WTC11 (cell line): Measurements from ENCODE around the gene ATP2B2. TPM values are rescaled to one million over a fixed set of nuclear protein-coding genes. Genes with fewer than 3 reads are reported as not detected.

Experiments
- ATAC-seq: fragments of 200-7000 bp; cut with Tn5 transposase; 2 replicates; pipeline ENCODE4 v1.10.0; 2021; ENCODE audit warnings: mild to moderate bottlenecking, moderate library complexity
- CTCF ChIA-PET: fragments of 300-600 bp; sonication (Branson Sonifier 250); formaldehyde crosslinking; loops from one replicate; lab custom pipeline; 2021; ENCODE audit warnings: antibody characterized with exemption; lab: Charles Lee
- POLR2A ChIA-PET: fragments of 350-600 bp; sonication (Branson Sonifier 250); formaldehyde crosslinking; loops from one replicate; lab custom pipeline; 2021; ENCODE audit warnings: antibody characterized with exemption; lab: Charles Lee
- DNase-seq: peaks from one replicate; pipeline ENCODE4 v3.0.0; 2021; ENCODE audit warnings: low spot score
- H3K27ac Mint-ChIP-seq: 2 replicates; pipeline ENCODE4 v1.8.0; 2021; ENCODE audit warnings: mixed read lengths
- H3K27me3 Mint-ChIP-seq: 2 replicates; pipeline ENCODE4 v1.8.0; 2021; ENCODE audit warnings: low read depth, mild to moderate bottlenecking, moderate library complexity, mixed read lengths
- H3K36me3 Mint-ChIP-seq: 2 replicates; pipeline ENCODE4 v1.8.0; 2021; ENCODE audit warnings: mixed read lengths
- H3K4me1 Mint-ChIP-seq: 2 replicates; pipeline ENCODE4 v1.8.0; 2022; ENCODE audit warnings: mixed read lengths
- H3K4me3 Mint-ChIP-seq: 2 replicates; pipeline ENCODE4 v1.8.0; 2021; ENCODE audit warnings: mild to moderate bottlenecking, moderate library complexity, mixed read lengths
- H3K9me3 Mint-ChIP-seq: 2 replicates; pipeline ENCODE4 v1.8.0; 2021; ENCODE audit warnings: mixed read lengths
- ARID4B ChIP-seq: sonication (generic); formaldehyde crosslinking; IDR thresholded peaks from 2 replicates; pipeline ENCODE4 v1.8.0; 2023; ENCODE audit warnings: missing genetic modification reagents, mild to moderate bottlenecking, borderline replicate concordance
- CDX4 ChIP-seq: fragments of 250-450 bp; sonication (Bioruptor Pico); IDR thresholded peaks from 2 replicates; pipeline ENCODE4 v1.9.0; 2021; ENCODE audit warnings: moderate library complexity, mild to moderate bottlenecking, inconsistent platforms, borderline replicate concordance
- CREB1 ChIP-seq: sonication (generic); formaldehyde crosslinking; IDR thresholded peaks from 2 replicates; pipeline ENCODE4 v1.8.0; 2023; ENCODE audit warnings: mild to moderate bottlenecking, missing genetic modification reagents
- CREM ChIP-seq: sonication (generic); formaldehyde crosslinking; IDR thresholded peaks from 2 replicates; pipeline ENCODE4 v1.8.1; 2022; ENCODE audit warnings: mild to moderate bottlenecking, missing genetic modification reagents, moderate library complexity
- CTCF ChIP-seq: fragments of 200-600 bp; IDR thresholded peaks from 2 replicates; pipeline ENCODE4 v1.8.0; 2022; ENCODE audit warnings: antibody characterized with exemption
- FOXK1 ChIP-seq: sonication (generic); formaldehyde crosslinking; IDR thresholded peaks from 2 replicates; pipeline ENCODE4 v1.8.0; 2022; ENCODE audit warnings: mild to moderate bottlenecking, moderate library complexity, missing genetic modification reagents
- JAZF1 ChIP-seq: fragments of 250-450 bp; sonication (Bioruptor Pico); IDR thresholded peaks from 2 replicates; pipeline ENCODE4 v1.9.0; 2021; ENCODE audit warnings: moderate library complexity, mild to moderate bottlenecking, inconsistent platforms
- NR3C1 ChIP-seq: sonication (generic); formaldehyde crosslinking; conservative IDR thresholded peaks from 2 replicates; pipeline ENCODE4 v1.8.1; 2023; ENCODE audit warnings: low read depth, mild to moderate bottlenecking, missing genetic modification reagents
- RELA ChIP-seq: sonication (generic); formaldehyde crosslinking; IDR thresholded peaks from 2 replicates; pipeline ENCODE4 v1.8.1; 2022; ENCODE audit warnings: missing genetic modification reagents, mild to moderate bottlenecking, borderline replicate concordance
- RORB ChIP-seq: fragments of 250-450 bp; sonication (Bioruptor Pico); IDR thresholded peaks from 2 replicates; pipeline ENCODE4 v1.9.0; 2021; ENCODE audit warnings: mild to moderate bottlenecking
- SMAD4 ChIP-seq: sonication (generic); formaldehyde crosslinking; IDR thresholded peaks from 2 replicates; pipeline ENCODE4 v1.8.0; 2022; ENCODE audit warnings: mild to moderate bottlenecking, missing genetic modification reagents
- TEAD1 ChIP-seq: sonication (generic); formaldehyde crosslinking; IDR thresholded peaks from 2 replicates; pipeline ENCODE4 v1.8.0; 2022; ENCODE audit warnings: mild to moderate bottlenecking, missing genetic modification reagents
- USF1 ChIP-seq: sonication (generic); formaldehyde crosslinking; IDR thresholded peaks from 2 replicates; pipeline ENCODE4 v1.8.0; 2022; ENCODE audit warnings: mild to moderate bottlenecking, missing genetic modification reagents
- ZNF281 ChIP-seq: sonication (generic); formaldehyde crosslinking; IDR thresholded peaks from 2 replicates; pipeline ENCODE4 v1.8.0; 2023; ENCODE audit warnings: mild to moderate bottlenecking, missing genetic modification reagents
- ZNF423 ChIP-seq: fragments of 250-450 bp; sonication (Bioruptor Pico); IDR thresholded peaks from 2 replicates; pipeline ENCODE4 v2.1.2; 2022; ENCODE audit warnings: mild to moderate bottlenecking, moderate library complexity
- total RNA-seq: library from RNA; stranded (reverse); gene quantifications from 3 replicates; pipeline ENCODE4 v1.2.3, GENCODE V29; 2021
- TF ChIP-seq, protein P1 (sequence below): sonication (generic); formaldehyde crosslinking; IDR thresholded peaks from 2 replicates; pipeline ENCODE4 v1.8.1; 2023; ENCODE audit warnings: mild to moderate bottlenecking, missing genetic modification reagents
- TF ChIP-seq, protein P2 (sequence below): fragments of 250-450 bp; sonication (Bioruptor Pico); IDR thresholded peaks from 2 replicates; pipeline ENCODE4 v1.9.0; 2021; ENCODE audit warnings: mild to moderate bottlenecking
- TF ChIP-seq, protein P3 (sequence below): sonication (generic); formaldehyde crosslinking; IDR thresholded peaks from 2 replicates; pipeline ENCODE4 v1.8.0; 2022; ENCODE audit warnings: missing genetic modification reagents

Gene ATP2B2
- total RNA-seq, 1 experiment from 2014 or later: 0.48 TPM

GRCh38 chr3:10554236-10554611 lies 48.8 kb upstream of the ATP2B2 start (continued):
- TF ChIP-seq ZNF423 (CRISPR knock-in tag) (no peak), CREB1 (CRISPR knock-in tag) (no peak), FOXK1 (CRISPR knock-in tag) (no peak), CREM (CRISPR knock-in tag) (no peak), CTCF (no peak), USF1 (CRISPR knock-in tag) (no peak), SMAD4 (CRISPR knock-in tag) (no peak), JAZF1 (CRISPR knock-in tag) (no peak)

GRCh38 chr3:10553591-10554235 lies 48.3 kb upstream of the ATP2B2 start:
- CTCF ChIA-PET: interaction anchor here (0.6 to 2.0 kb wide), 7 partner anchors 140 to 616 kb away, joined by 3 to 10 read pairs (median 4); no protein-coding TSS in a partner anchor
- H3K4me1 Mint-ChIP-seq: peaks cover 7% of the 10 kb centered on the region; the same call in 1 of the 2 replicates

More at GRCh38 chr3:10553591-10554235, 48.3 kb upstream of the ATP2B2 start:
- no peak overlapping the region for H3K27ac Mint-ChIP-seq
- POLR2A ChIA-PET: no interaction called here
- no peaks in the 10 kb centered on the region for H3K9me3 Mint-ChIP-seq
- TF ChIP-seq ARID4B (CRISPR knock-in tag) (no peak), ZNF281 (no peak), RORB (CRISPR knock-in tag) (no peak), RELA (CRISPR knock-in tag) (no peak), CDX4 (no peak), TEAD1 (CRISPR knock-in tag) (no peak), NR3C1 (CRISPR knock-in tag) (no peak)
- TF ChIP-seq, protein P1, sequence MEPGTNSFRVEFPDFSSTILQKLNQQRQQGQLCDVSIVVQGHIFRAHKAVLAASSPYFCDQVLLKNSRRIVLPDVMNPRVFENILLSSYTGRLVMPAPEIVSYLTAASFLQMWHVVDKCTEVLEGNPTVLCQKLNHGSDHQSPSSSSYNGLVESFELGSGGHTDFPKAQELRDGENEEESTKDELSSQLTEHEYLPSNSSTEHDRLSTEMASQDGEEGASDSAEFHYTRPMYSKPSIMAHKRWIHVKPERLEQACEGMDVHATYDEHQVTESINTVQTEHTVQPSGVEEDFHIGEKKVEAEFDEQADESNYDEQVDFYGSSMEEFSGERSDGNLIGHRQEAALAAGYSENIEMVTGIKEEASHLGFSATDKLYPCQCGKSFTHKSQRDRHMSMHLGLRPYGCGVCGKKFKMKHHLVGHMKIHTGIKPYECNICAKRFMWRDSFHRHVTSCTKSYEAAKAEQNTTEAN: no peak
- TF ChIP-seq, protein P2, sequence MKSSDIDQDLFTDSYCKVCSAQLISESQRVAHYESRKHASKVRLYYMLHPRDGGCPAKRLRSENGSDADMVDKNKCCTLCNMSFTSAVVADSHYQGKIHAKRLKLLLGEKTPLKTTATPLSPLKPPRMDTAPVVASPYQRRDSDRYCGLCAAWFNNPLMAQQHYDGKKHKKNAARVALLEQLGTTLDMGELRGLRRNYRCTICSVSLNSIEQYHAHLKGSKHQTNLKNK (CRISPR knock-in tag): no peak
- TF ChIP-seq, protein P3, sequence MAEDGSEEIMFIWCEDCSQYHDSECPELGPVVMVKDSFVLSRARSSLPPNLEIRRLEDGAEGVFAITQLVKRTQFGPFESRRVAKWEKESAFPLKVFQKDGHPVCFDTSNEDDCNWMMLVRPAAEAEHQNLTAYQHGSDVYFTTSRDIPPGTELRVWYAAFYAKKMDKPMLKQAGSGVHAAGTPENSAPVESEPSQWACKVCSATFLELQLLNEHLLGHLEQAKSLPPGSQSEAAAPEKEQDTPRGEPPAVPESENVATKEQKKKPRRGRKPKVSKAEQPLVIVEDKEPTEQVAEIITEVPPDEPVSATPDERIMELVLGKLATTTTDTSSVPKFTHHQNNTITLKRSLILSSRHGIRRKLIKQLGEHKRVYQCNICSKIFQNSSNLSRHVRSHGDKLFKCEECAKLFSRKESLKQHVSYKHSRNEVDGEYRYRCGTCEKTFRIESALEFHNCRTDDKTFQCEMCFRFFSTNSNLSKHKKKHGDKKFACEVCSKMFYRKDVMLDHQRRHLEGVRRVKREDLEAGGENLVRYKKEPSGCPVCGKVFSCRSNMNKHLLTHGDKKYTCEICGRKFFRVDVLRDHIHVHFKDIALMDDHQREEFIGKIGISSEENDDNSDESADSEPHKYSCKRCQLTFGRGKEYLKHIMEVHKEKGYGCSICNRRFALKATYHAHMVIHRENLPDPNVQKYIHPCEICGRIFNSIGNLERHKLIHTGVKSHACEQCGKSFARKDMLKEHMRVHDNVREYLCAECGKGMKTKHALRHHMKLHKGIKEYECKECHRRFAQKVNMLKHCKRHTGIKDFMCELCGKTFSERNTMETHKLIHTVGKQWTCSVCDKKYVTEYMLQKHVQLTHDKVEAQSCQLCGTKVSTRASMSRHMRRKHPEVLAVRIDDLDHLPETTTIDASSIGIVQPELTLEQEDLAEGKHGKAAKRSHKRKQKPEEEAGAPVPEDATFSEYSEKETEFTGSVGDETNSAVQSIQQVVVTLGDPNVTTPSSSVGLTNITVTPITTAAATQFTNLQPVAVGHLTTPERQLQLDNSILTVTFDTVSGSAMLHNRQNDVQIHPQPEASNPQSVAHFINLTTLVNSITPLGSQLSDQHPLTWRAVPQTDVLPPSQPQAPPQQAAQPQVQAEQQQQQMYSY (CRISPR knock-in tag): no peak
- no peaks in the 10 kb centered on the region for H3K27me3 Mint-ChIP-seq
- H3K36me3 Mint-ChIP-seq: no peaks in the 10 kb centered on the region
- peak; percentile 49 for DNase-seq
- H3K4me3 Mint-ChIP-seq: no peak overlapping the region
- peak; percentile 89 for ATAC-seq
